ENCODE measurements around the gene RBP4. TPM values are rescaled to one million over a fixed set of nuclear protein-coding genes. Genes with fewer than 3 reads are reported as not detected.

The RBP4 gene
- total RNA-seq, 4 donors from 2014 or later, result 1.7 TPM; not detected in 3

DNA sequence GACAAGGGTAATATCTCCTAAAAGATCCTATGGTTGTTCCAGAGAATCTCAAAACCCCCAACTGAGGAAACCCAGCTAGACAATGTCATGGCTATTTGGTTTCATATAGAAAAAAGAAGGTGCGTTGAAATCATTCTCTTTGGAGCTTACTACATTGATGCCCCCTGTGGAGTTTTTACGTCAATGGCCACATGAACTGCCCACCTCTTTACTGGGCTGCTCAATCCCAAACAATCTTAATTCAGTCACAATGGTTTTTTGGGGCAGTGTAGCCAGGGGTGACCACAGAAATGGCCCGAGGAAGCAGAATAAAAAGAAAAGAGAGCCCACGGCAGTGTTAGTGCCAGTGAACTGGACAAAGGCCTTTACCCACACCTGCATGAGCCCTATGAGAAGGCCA lies 7.8 kb downstream of the RBP4 start:
- intact Hi-C loops (cut with DNase I), result no loop called here
- 82 to 100% methylated on average over 3 to 4 of the region's 4 CpGs for WGBS, 2 donors

GRCh38 chr10:93591065-93591808 lies 9.8 kb downstream of the RBP4 start:
- intact Hi-C loops (cut with DNase I), result no loop called here
- DNase-seq, result no peak
- H3K4me3 ChIP-seq, result no peak overlapping the region
- WGBS, 2 donors, result 59 to 63% methylated on average over 6 to 8 of the region's 8 CpGs
- H3K27ac ChIP-seq, result no peak overlapping the region
- H3K4me1 ChIP-seq, result peaks cover 0 to 5% (median 0%) of the 10 kb centered on the region in 3 donors
- H3K27me3 ChIP-seq, result no peaks in the 10 kb centered on the region
- H3K9me3 ChIP-seq, result no peaks in the 10 kb centered on the region
- H3K36me3 ChIP-seq, result no peaks in the 10 kb centered on the region
- no peak for TF ChIP-seq POLR2A (IDR thresholded peaks at IDR 0.05)
- TF ChIP-seq, protein P1, sequence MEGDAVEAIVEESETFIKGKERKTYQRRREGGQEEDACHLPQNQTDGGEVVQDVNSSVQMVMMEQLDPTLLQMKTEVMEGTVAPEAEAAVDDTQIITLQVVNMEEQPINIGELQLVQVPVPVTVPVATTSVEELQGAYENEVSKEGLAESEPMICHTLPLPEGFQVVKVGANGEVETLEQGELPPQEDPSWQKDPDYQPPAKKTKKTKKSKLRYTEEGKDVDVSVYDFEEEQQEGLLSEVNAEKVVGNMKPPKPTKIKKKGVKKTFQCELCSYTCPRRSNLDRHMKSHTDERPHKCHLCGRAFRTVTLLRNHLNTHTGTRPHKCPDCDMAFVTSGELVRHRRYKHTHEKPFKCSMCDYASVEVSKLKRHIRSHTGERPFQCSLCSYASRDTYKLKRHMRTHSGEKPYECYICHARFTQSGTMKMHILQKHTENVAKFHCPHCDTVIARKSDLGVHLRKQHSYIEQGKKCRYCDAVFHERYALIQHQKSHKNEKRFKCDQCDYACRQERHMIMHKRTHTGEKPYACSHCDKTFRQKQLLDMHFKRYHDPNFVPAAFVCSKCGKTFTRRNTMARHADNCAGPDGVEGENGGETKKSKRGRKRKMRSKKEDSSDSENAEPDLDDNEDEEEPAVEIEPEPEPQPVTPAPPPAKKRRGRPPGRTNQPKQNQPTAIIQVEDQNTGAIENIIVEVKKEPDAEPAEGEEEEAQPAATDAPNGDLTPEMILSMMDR (IDR thresholded peaks at IDR 0.05), result no peak

More for the DNA sequence above, 7.8 kb downstream of the RBP4 start:
- no peaks in the 10 kb centered on the region for H3K36me3 ChIP-seq
- H3K27ac ChIP-seq, result no peak overlapping the region
- no peaks in the 10 kb centered on the region for H3K27me3 ChIP-seq
- no peak for DNase-seq
- no peak overlapping the region for H3K4me3 ChIP-seq
- peaks cover 0 to 5% (median 0%) of the 10 kb centered on the region in 3 donors for H3K4me1 ChIP-seq
- no peaks in the 10 kb centered on the region for H3K9me3 ChIP-seq
- no peak for TF ChIP-seq POLR2A (IDR thresholded peaks at IDR 0.05)
- TF ChIP-seq, protein P1 (IDR thresholded peaks at IDR 0.05), result no peak

DNA sequence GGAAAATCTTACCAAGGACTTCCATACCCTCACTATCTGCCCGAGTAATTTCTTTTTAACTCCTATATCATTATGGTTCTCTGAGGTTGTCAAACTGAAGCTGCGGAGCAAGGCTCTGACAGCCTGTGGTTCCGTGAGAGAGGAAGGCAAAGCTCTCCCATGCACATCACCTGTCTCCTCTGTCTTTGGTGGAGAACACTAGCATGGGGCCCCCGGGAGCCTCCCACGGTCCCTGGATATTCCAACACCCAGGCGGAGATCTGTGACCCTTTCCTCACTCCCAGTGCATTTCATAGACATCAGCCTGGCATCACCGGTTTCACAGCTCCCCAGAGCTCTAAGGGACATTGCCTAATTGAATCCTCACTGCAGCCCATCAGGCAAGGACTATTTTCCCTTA lies 10.4 kb downstream of the RBP4 start:
- no peak overlapping the region for H3K4me3 ChIP-seq
- H3K9me3 ChIP-seq, result no peaks in the 10 kb centered on the region
- no peaks in the 10 kb centered on the region for H3K27me3 ChIP-seq
- H3K36me3 ChIP-seq, result no peaks in the 10 kb centered on the region
- H3K27ac ChIP-seq, result no peak overlapping the region
- TF ChIP-seq POLR2A (IDR thresholded peaks at IDR 0.05), result no peak
- TF ChIP-seq, protein P1 (IDR thresholded peaks at IDR 0.05), result no peak
- intact Hi-C loops (cut with DNase I), result no loop called here
- 82 to 93% methylated on average over 4 to 7 of the region's 7 CpGs for WGBS, 2 donors
- no peak for DNase-seq
- H3K4me1 ChIP-seq, result peaks cover 0 to 5% (median 0%) of the 10 kb centered on the region in 3 donors

GRCh38 chr10:93589648-93590562 lies 11.1 kb downstream of the RBP4 start:
- Histone ChIP-seq H3K36me3 (no peaks in the 10 kb centered on the region), H3K27me3 (no peaks in the 10 kb centered on the region), H3K9me3 (no peaks in the 10 kb centered on the region), H3K4me1 (peaks cover 0 to 5% (median 0%) of the 10 kb centered on the region in 3 donors), H3K4me3 (no peak overlapping the region), H3K27ac (no peak overlapping the region)
- WGBS, 2 donors, result 77 to 82% methylated on average over 15 of the region's 15 CpGs
- TF ChIP-seq POLR2A (IDR thresholded peaks at IDR 0.05), result no peak
- TF ChIP-seq, protein P1 (IDR thresholded peaks at IDR 0.05), result no peak
- DNase-seq, result no peak
- intact Hi-C loops (cut with DNase I), result no loop called here

GRCh38 chr10:93584445-93584844 lies 16.6 kb downstream of the RBP4 start:
- Histone ChIP-seq H3K9me3 (peaks cover 0 to 6% (median 0%) of the 10 kb centered on the region in 3 donors), H3K27ac (no peak overlapping the region), H3K4me1 (no peaks in the 10 kb centered on the region), H3K27me3 (peaks cover 0 to 8% (median 0%) of the 10 kb centered on the region in 4 donors), H3K36me3 (no peaks in the 10 kb centered on the region), H3K4me3 (no peak overlapping the region)
- intact Hi-C loops (cut with DNase I), result no loop called here
- TF ChIP-seq POLR2A (IDR thresholded peaks at IDR 0.05), result no peak
- TF ChIP-seq, protein P1 (IDR thresholded peaks at IDR 0.05), result no peak
- DNase-seq, result no peak
- WGBS, 2 donors, result 89 to 94% methylated on average over 4 to 7 of the region's 7 CpGs

Measured in esophagus squamous epithelium (tissue), 5 donors.